B cell (primary cell): ENCODE results near the gene SNTA1. TPM values are rescaled to one million over a fixed set of nuclear protein-coding genes. Genes with fewer than 3 reads are reported as not detected.

Experiments
- ATAC-seq: fragments of 200-7000 bp; cut with Tn5 transposase; one replicate; pipeline ENCODE4 v1.10.0; 2021; ENCODE audit warnings: low read depth, mild to moderate bottlenecking, moderate number of reproducible peaks, moderate library complexity
- CTCF ChIA-PET: fragments of 350-600 bp; sonication (Branson Sonifier 250); formaldehyde crosslinking; loops from one replicate; lab custom pipeline; 2021; ENCODE audit warnings: antibody characterized with exemption, inconsistent platforms; lab: Charles Lee
- POLR2A ChIA-PET: fragments of 350-600 bp; sonication (Branson Sonifier 250); formaldehyde crosslinking; loops from one replicate; lab custom pipeline; 2021; ENCODE audit warnings: antibody characterized with exemption; lab: Charles Lee
- DNase-seq: peaks from one replicate; pipeline ENCODE4 v3.0.0; 2013
- H2AFZ ChIP-seq: 2 replicates; pipeline ENCODE4 v1.6.1; 2012; ENCODE audit warnings: mild to moderate bottlenecking, low read depth, low read length; ENCODE audit not compliant: insufficient read depth, poor library complexity, severe bottlenecking
- H3K27ac ChIP-seq, 2 donors: 1 replicate in 1 of 2; 2 replicates in 1 of 2; pipeline ENCODE4 v1.5.1; 2012 to 2013; ENCODE audit warnings: low read length in 2 of 2, mild to moderate bottlenecking in 2 of 2, moderate library complexity in 1 of 2
- H3K27me3 ChIP-seq, 4 experiments: fragments of 200-600 bp in 1 of 4; sonication (generic) in 1 of 4; replicated peaks in 1 of 4; 1 replicate in 2 of 4; 2 replicates in 2 of 4; pipeline versions ENCODE4 v1.6.1 to v1.7.0; 2013 to 2016; ENCODE audit warnings: low read length in 3 of 4, mild to moderate bottlenecking in 2 of 4, mixed read lengths in 1 of 4, moderate library complexity in 1 of 4; ENCODE audit not compliant: insufficient read depth in 4 of 4, control insufficient read depth in 3 of 4; ENCODE audit errors: control extremely low read depth in 1 of 4
- H3K36me3 ChIP-seq, 2 experiments: replicated peaks in 1 of 2; 1 replicate in 1 of 2; 2 replicates in 1 of 2; pipeline versions ENCODE4 v1.6.1 to v1.7.1; 2013; ENCODE audit warnings: low read length in 1 of 2; ENCODE audit not compliant: insufficient read depth in 2 of 2, control insufficient read depth in 1 of 2; ENCODE audit errors: control extremely low read depth in 1 of 2, extremely low read depth in 1 of 2
- H3K4me1 ChIP-seq, 2 donors: fragments of 200-600 bp in 1 of 2; sonication (generic) in 1 of 2; 1 replicate in 1 of 2; 2 replicates in 1 of 2; pipeline versions ENCODE4 v1.5.1 to v1.6.1; 2013 to 2017; ENCODE audit warnings: low read length in 2 of 2; ENCODE audit not compliant: control insufficient read depth in 2 of 2, insufficient read depth in 2 of 2
- H3K4me2 ChIP-seq: replicated peaks from 2 replicates; pipeline ENCODE3; 2012; ENCODE audit warnings: mild to moderate bottlenecking, low read depth, low read length; ENCODE audit not compliant: poor library complexity, severe bottlenecking
- H3K4me3 ChIP-seq, 5 experiments: fragments of 200-600 bp in 1 of 5; sonication (generic) in 1 of 5; 1 replicate in 3 of 5; 2 replicates in 2 of 5; pipeline versions ENCODE4 v1.5.1 to v1.7.0; 2011 to 2016; ENCODE audit warnings: low read length in 4 of 5, mild to moderate bottlenecking in 4 of 5, low read depth in 2 of 5, control low read depth in 1 of 5, moderate library complexity in 1 of 5; ENCODE audit not compliant: insufficient read depth in 1 of 5; ENCODE audit errors: control extremely low read depth in 1 of 5, extremely low read depth in 1 of 5
- H3K79me2 ChIP-seq: fragments of 200-600 bp; sonication (generic); one replicate; pipeline ENCODE4 v1.6.0; 2016; ENCODE audit warnings: low read length; ENCODE audit not compliant: control insufficient read depth, insufficient read depth
- H3K9ac ChIP-seq: fragments of 200-600 bp; sonication (generic); 2 replicates; pipeline ENCODE4 v1.6.1; 2017; ENCODE audit warnings: mild to moderate bottlenecking, low read length, moderate library complexity
- H3K9me3 ChIP-seq, 3 donors: one replicate each; pipeline versions ENCODE4 v1.6.1 to v1.7.1; 2013; ENCODE audit warnings: low read length in 2 of 3; ENCODE audit not compliant: control insufficient read depth in 2 of 3, insufficient read depth in 1 of 3; ENCODE audit errors: control extremely low read depth in 1 of 3
- H4K20me1 ChIP-seq: 2 replicates; pipeline ENCODE4 v1.6.0; 2012; ENCODE audit warnings: mild to moderate bottlenecking, low read length; ENCODE audit not compliant: insufficient read depth, control insufficient read depth, poor library complexity, severe bottlenecking
- H3K27ac Mint-ChIP-seq: one replicate; pipeline ENCODE4 v1.8.0; 2021; ENCODE audit warnings: mixed read lengths
- H3K27me3 Mint-ChIP-seq: one replicate; pipeline ENCODE4 v1.8.0; 2021; ENCODE audit warnings: mixed read lengths
- H3K4me1 Mint-ChIP-seq: one replicate; pipeline ENCODE4 v1.8.0; 2021; ENCODE audit warnings: mixed read lengths
- H3K4me3 Mint-ChIP-seq: one replicate; pipeline ENCODE4 v1.8.0; 2021; ENCODE audit warnings: mixed read lengths
- H3K9me3 Mint-ChIP-seq: one replicate; pipeline ENCODE4 v1.8.0; 2022; ENCODE audit warnings: mixed read lengths; ENCODE audit not compliant: insufficient read depth
- EZH2 ChIP-seq: IDR thresholded peaks from 2 replicates; pipeline ENCODE4 v1.6.1; 2012; ENCODE audit warnings: borderline replicate concordance, low read depth, mild to moderate bottlenecking, moderate library complexity, low read length; ENCODE audit not compliant: insufficient read depth, poor library complexity, severe bottlenecking
- WGBS: methylation state at CpG from one replicate; pipeline ENCODE4 v1.1.5; 2013; ENCODE audit warnings: missing lambda C conversion rate; ENCODE audit not compliant: insufficient coverage; 5-methylcytosine and 5-hydroxymethylcytosine counted together
- intact Hi-C: fragments of 100-400 bp; cut with micrococcal nuclease; formaldehyde crosslinking; loops from one replicate; pipeline ENCODE4 v1.10.0; 2022
- polyA plus RNA-seq: library from polyadenylated mRNA; depleted of rRNA; stranded (reverse); fragments of >200 nt; gene quantifications from 2 replicates; pipeline ENCODE4 v1.2.3, GENCODE V29; 2012
- total RNA-seq, 2 donors: library from RNA; stranded (reverse); fragments of 120-200 nt in 1 of 2; gene quantifications; 1 replicate in 1 of 2; 2 replicates in 1 of 2; pipeline versions ENCODE4 v1.2.3 to v1.2.4, GENCODE V29; 2013 to 2022
- TF ChIP-seq, protein P1 (sequence below): fragments of 200-600 bp; IDR thresholded peaks from one replicate; pipeline ENCODE4 v1.8.0; 2022; ENCODE audit warnings: antibody characterized with exemption, mild to moderate bottlenecking

Gene SNTA1
- total and polyA plus RNA-seq, 2 donors (not counting 1 experiment from before 2014, with no cell fraction given), result 7.0 to 9.9 TPM

DNA sequence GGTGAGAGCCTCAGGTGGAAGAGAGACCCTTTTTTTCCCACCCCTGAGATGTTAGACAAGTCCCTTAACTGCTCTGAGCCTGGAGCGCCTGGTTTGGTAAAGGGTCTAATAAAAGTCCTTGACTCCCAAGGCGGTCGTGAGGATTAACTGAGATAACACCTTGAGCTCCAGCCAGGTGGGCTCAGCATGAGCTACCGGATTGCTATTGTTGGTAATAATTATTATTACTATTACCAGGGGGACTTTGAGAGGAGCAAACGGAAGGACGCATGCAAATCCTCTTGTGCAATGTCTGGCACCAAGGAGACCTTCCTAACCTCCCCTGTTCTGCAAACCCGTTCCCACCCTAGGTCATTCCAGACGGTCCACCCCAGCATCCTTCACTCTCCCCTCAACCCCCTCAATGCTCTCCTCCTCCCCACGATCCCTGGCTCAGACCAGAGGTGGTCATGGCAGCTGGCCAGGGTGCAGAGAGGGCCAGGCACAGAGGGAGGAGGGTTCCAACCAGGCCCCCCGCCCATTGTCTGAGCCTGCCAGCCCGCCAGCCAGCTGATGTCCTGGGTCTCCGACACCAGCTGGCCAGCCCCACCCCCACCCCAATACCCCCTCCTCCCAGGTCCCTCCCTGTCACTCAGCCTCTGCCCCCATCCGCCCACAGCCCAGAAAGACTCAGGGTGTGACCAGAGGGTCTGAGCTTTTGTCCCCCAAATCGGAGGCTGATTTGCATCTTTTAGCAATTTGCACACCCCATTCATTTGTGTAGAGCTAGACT lies 32.0 kb upstream of the SNTA1 start:
- H3K4me3 ChIP-seq, result no peak overlapping the region
- H3K79me2 ChIP-seq, result no peaks in the 10 kb centered on the region
- peaks cover 10% of the 10 kb centered on the region in 2 donors for H3K4me1 ChIP-seq
- peaks cover 12% of the 10 kb centered on the region for H3K4me1 Mint-ChIP-seq
- no peaks in the 10 kb centered on the region for H4K20me1 ChIP-seq
- no peaks in the 10 kb centered on the region for H3K9me3 ChIP-seq
- no peak overlapping the region for H3K9ac ChIP-seq
- no peak for DNase-seq
- no peak overlapping the region for H3K27ac Mint-ChIP-seq
- peak overlapping the region; percentile 5 for H3K4me3 Mint-ChIP-seq
- ChIA-PET CTCF (interaction anchor here (0.6 to 2.5 kb wide), 6 partner anchors 9 to 1842 kb away, joined by 3 to 7 read pairs (median 5); partner anchors contain the start of gene CBFA2T2), POLR2A (interaction anchor here (0.6 to 0.9 kb wide), 2 partner anchors 14 to 77 kb away, joined by 3 to 12 read pairs; partner anchors contain the start of gene CBFA2T2)
- 60% methylated on average over 1 of the region's 14 CpGs for WGBS
- intact Hi-C loops, result no loop called here
- H3K9me3 Mint-ChIP-seq, result no peaks in the 10 kb centered on the region
- H3K27ac ChIP-seq, result no peak overlapping the region
- H3K36me3 ChIP-seq, result no peaks in the 10 kb centered on the region
- peak; percentile 14 for ATAC-seq
- H3K27me3 Mint-ChIP-seq, result no peaks in the 10 kb centered on the region
- peak overlapping the region; percentile 56 for H3K4me2 ChIP-seq
- H3K27me3 ChIP-seq, result no peaks in the 10 kb centered on the region
- TF ChIP-seq, protein P1, sequence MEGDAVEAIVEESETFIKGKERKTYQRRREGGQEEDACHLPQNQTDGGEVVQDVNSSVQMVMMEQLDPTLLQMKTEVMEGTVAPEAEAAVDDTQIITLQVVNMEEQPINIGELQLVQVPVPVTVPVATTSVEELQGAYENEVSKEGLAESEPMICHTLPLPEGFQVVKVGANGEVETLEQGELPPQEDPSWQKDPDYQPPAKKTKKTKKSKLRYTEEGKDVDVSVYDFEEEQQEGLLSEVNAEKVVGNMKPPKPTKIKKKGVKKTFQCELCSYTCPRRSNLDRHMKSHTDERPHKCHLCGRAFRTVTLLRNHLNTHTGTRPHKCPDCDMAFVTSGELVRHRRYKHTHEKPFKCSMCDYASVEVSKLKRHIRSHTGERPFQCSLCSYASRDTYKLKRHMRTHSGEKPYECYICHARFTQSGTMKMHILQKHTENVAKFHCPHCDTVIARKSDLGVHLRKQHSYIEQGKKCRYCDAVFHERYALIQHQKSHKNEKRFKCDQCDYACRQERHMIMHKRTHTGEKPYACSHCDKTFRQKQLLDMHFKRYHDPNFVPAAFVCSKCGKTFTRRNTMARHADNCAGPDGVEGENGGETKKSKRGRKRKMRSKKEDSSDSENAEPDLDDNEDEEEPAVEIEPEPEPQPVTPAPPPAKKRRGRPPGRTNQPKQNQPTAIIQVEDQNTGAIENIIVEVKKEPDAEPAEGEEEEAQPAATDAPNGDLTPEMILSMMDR, result no peak
- TF ChIP-seq EZH2, result no peak
- H2AFZ ChIP-seq, result peak overlapping the region; percentile 52

DNA sequence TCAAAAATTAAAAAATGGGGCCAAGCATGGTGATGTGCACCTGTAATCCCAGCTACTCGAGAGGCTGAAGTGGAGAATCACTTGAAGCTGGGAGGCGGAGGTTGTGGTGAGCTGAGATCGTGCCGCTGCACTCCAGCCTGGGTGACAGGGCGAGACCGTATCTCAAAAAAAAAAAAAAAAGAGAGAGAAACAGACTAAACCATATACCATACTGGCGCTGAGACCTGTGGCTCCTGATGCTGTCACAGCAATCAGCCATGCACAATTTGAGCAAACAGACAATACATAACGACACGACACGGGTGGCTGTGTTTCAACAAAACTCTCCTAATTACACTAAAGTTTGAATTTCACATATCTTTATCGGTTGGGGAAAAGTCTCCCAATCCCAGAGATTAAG lies 31.4 kb upstream of the SNTA1 start:
- Histone ChIP-seq H3K27me3 (no peaks in the 10 kb centered on the region), H3K36me3 (no peaks in the 10 kb centered on the region), H3K27ac (no peak overlapping the region), H3K9me3 (no peaks in the 10 kb centered on the region), H3K4me1 (peaks cover 10% of the 10 kb centered on the region in 2 donors), H3K9ac (no peak overlapping the region), H3K79me2 (no peaks in the 10 kb centered on the region), H3K4me3 (no peak overlapping the region), H2AFZ (no peak overlapping the region), H4K20me1 (no peaks in the 10 kb centered on the region), H3K4me2 (no peak overlapping the region)
- ATAC-seq, result no peak
- WGBS, result 86% methylated on average over 3 of the region's 11 CpGs
- Mint-ChIP-seq H3K4me1 (peaks cover 12% of the 10 kb centered on the region), H3K4me3 (no peak overlapping the region), H3K9me3 (no peaks in the 10 kb centered on the region), H3K27me3 (no peaks in the 10 kb centered on the region), H3K27ac (no peak overlapping the region)
- intact Hi-C loops, result no loop called here
- TF ChIP-seq, protein P1, result no peak
- TF ChIP-seq EZH2, result no peak
- ChIA-PET POLR2A (no interaction called here), CTCF (interaction anchor here (1.6 to 2.5 kb wide), 3 partner anchors 14 to 193 kb away, joined by 4 to 7 read pairs (median 7); partner anchors contain the start of gene CBFA2T2)
- DNase-seq, result no peak
